OCI-M2 (cell line): ENCODE measurements around the gene ZBTB43.

ENCODE experiments used
- DNase-seq: peaks from one replicate; lab custom pipeline; 2025; ENCODE audit not compliant: unreplicated experiment; lab: John Stamatoyannopoulos, UW

ZBTB43 gene

DNA sequence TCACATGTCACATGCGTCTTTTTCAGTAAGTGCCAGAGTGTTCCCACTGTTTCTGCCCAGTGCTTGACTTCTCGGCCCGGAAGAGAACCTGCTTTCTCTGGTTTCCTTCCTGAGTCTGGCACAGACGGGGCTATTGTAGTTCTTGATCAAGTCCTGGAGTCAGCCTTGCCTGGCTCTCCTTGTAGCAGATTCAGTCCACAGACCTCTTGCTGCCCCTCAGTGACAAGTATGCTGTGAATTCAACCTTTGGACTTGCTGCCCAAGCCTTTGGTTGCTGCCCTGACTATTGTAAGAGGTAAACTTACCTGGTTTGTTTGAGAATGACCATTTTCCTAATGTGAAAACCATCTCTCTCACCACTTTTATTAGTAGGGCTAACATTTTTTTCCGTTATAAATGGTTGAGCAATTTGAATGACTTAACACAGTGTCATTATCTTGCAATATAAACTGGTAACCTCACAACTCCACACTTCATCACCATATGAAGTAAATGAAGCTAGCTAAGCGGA is 80.3 kb downstream of the ZBTB43 start:
- no peak for DNase-seq

GRCh38 chr9:126886034-126886822 is 81.4 kb downstream of the ZBTB43 start:
- no peak for DNase-seq

GRCh38 chr9:126886897-126887296 is 82.1 kb downstream of the ZBTB43 start:
- DNase-seq, result no peak
